ENCODE data around the gene PIK3AP1.

- TF ChIP-seq CTCF (conservative IDR thresholded peaks at IDR 0.05; ENCODE audit: low read depth, low read length) (no peak), MXI1 (IDR thresholded peaks at IDR 0.05; ENCODE audit: borderline replicate concordance, low read depth, low read length) (no peak), POLR2A (IDR thresholded peaks at IDR 0.05; ENCODE audit: low read depth, low read length) (no peak), RAD21 (IDR thresholded peaks at IDR 0.05; ENCODE audit: low read length) (no peak), ELK1 (IDR thresholded peaks at IDR 0.05; ENCODE audit: borderline replicate concordance, low read depth, low read length) (no peak), FOS (IDR thresholded peaks at IDR 0.05; ENCODE audit: low read depth, low read length) (no peak), SMC3 (IDR thresholded peaks at IDR 0.05; ENCODE audit: low read depth, low read length) (no peak), CHD1 (IDR thresholded peaks at IDR 0.05; ENCODE audit: low read depth, low read length) (no peak), MAZ (IDR thresholded peaks at IDR 0.05; ENCODE audit: borderline replicate concordance, low read depth, low read length) (no peak), USF2 (IDR thresholded peaks at IDR 0.05; ENCODE audit: low read depth, low read length) (no peak), CEBPB (IDR thresholded peaks at IDR 0.05; ENCODE audit: low read depth, low read length) (no peak), BHLHE40 (IDR thresholded peaks at IDR 0.05; ENCODE audit: low read depth, low read length) (no peak)
Measured at GRCh38 chr10:96650958-96651357, 69.4 kb downstream of the PIK3AP1 start.
